ENCODE results near the gene EFCAB12.
"Not testable (repeated sequence)": the region's sequence is repeated elsewhere in the genome, so short reads cannot be mapped to it uniquely, and the experiment has no call there.

Gene EFCAB12

GRCh38 chr3:129365296-129366136 is 62.9 kb downstream of the EFCAB12 start:
- DNase-seq (ENCODE audit: low spot score): no peak

GRCh38 chr3:129364811-129365210 is 63.6 kb downstream of the EFCAB12 start:
- not testable (repeated sequence) for DNase-seq (ENCODE audit: low spot score)

DNA sequence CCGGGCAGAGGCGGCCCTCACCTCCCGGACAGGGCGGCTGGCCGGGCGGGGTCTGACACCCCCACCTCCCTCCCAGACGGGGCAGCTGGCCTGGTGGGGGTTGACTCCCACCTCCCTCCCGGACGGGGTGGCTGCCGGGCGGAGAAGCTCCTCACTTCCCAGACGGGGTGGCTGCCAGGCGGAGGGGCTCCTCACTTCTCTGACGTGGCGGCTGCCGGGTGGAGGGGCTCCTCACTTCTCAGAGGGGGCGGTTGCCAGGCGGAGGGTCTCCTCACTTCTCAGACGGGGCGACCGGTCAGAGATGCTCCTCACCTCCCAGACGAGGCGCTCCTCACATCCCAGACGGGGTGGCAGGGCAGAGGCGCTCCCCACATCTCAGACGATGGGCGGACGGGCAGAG is 65.1 kb downstream of the EFCAB12 start:
- DNase-seq (ENCODE audit: low spot score): not testable (repeated sequence)

GRCh38 chr3:129360705-129361460 is 67.6 kb downstream of the EFCAB12 start:
- no peak for DNase-seq (ENCODE audit: low spot score)

DNA sequence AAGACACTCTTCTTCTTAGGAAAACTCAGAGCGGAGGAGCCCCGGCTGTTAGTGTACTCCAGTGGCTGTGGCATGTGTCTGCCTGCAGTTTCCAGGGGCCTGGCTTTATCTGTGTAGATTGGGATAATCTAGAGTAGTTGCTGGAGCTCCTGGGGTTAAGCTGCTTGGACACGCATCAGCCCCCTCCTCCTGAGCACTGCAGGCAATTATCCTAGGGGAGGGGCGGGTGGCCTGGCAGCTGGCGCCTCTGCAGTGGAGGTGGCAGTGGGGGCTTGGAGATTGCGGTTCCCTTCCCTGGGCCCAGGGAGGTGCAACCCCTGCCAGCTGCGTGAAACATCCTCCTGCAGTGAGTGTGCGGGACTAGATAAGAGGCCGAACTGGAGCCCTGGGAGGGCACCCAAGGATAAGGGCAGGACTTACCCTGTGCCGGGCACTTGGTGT is 68.2 kb downstream of the EFCAB12 start:
- no peak for DNase-seq (ENCODE audit: low spot score)

DNA sequence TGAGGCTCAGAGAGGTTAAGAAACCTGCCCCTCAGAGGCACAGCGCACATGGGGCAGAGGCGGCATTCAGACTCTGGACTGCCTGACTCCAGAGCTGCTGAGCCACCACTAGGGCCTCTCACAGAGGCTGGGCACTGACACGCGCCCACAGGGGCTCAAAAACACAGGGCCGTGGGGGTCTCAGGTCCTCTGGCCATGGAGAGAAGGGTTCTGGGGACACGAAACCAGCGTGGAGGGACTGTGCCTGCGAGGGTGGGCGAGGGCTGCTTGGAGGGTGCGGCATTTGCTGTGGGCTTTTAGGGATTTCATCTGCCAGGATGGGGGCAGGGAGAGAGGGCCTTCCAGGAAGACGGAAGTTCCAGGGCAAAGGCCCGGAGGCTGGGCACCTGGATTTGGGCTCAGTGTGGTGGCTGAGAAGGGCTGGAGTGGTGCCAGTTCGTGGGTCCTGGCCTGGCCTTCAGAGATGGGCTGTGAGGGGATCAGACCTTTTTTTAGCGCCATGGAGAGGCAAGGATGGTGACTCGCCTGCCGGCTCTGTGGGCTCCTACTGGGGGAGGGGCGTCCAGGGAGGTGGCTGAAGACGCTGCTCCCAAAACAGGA is 69.6 kb downstream of the EFCAB12 start:
- DNase-seq (ENCODE audit: low spot score): no peak

GRCh38 chr3:129358177-129358771 is 70.2 kb downstream of the EFCAB12 start:
- DNase-seq (ENCODE audit: low spot score): no peak

DNA sequence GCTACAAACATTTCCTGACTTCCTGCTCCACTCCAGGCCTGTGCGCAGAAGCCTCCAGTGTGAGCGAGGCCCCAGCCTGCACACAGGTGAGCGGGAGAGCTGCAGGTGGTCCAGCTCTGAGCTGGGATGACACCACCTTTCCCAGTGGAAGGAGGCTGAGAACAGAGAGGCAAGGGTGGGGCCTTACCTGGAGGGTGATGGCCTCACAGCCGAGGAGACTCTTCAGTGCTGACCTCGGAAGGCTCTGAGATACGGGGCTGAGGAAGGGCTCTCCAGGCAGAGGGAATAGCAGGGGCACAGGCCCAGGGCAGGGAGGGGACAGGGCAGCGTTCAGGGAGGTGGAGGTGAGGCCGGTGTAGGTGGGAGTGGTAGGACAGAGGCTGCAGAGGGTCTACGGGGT is 70.8 kb downstream of the EFCAB12 start:
- no peak for DNase-seq (ENCODE audit: low spot score)

DNA sequence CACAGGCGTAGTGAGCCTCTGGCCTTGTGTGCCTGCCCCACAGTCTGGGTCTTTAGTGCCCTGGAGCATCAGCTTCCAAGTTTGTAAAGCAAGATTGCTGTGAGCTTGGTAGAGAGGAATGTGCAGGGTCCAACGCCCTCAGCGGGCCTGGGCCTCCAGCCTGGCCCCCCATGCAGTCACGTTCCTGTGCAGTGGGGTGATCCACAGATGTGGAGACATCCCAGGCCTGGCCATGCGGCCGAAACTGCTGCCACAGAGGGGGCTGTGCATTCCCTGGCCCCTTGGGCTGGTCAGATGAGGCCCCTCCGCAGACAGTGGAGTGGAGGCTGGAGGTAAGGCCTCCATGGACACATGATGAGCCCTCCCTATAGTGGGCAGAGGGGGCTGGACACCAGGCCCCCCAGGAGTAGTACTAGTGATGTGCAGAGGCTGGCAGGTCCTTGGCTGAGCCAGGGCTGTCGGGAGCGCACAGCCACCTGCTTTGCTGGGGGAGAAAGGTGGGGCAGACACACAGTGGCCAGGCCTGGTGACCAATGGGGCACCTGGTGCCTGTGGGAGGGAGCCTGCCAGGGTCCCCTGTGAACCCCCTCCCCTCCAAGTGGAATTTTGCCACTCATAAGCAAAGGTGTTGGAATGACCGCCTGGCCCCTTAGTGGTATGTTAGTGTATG is 71.5 kb downstream of the EFCAB12 start:
- DNase-seq (ENCODE audit: low spot score): no peak

GRCh38 chr3:129353589-129353941 is 74.9 kb downstream of the EFCAB12 start:
- DNase-seq (ENCODE audit: low spot score): no peak

DNA sequence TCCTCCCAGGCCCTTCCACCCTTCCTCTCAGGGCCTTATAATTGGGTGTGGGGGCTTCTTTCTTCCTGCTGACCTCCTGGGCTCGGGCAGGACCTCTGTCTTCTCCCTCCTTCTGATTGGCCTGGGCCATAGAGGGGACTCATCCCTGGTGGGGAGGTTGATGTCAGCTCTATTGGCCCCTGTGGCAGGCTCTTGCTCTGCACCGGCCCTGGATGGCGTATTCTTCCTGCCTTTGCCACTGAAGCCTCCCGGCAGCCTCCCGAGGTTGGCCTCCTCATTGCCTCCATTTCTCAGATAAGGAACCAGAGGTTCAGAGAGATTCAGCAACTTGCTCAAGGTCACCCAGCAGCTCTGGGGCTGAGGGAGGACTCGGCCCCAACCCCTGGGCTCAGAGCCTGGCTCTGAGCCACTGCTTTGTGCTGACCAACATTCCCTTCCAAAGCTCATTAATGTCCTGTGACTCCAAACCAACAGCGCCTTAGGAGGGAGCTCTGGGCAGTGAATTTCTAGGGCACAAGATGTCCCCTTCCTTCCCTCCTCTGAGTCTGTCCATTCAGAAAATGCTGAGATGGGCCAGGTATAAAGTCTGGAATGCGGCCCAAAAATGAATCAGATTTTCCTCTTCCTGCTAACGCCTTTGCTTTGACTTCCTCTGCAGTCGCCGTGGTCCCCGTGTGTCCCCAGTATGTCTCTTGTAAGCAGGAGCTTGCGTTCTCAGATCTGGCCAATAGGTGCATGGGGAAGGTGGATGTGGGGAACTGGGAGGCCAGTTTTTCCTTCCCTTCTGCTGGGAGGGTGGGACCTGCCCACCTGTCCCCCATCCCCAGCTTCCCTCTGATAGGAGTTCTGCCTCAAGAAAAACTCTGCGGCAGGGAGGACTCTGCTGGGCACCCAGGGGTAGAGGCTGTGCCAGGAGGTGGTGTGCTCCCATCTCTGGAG is 75.5 kb downstream of the EFCAB12 start:
- no peak for DNase-seq (ENCODE audit: low spot score)

GRCh38 chr3:129352045-129352444 is 76.4 kb downstream of the EFCAB12 start:
- DNase-seq (ENCODE audit: low spot score): no peak

All from GM03348 (cell line).